ENCODE measurements around the gene CFAP74.
"Not testable (repeated sequence)": the region's sequence is repeated elsewhere in the genome, so short reads cannot be mapped to it uniquely, and the experiment has no call there.

The CFAP74 gene

GRCh38 chr1:1988061-1988945 lies 15.3 kb downstream of the CFAP74 start:
- no peak for DNase-seq (ENCODE audit: low read depth in 2 of 2)

DNA sequence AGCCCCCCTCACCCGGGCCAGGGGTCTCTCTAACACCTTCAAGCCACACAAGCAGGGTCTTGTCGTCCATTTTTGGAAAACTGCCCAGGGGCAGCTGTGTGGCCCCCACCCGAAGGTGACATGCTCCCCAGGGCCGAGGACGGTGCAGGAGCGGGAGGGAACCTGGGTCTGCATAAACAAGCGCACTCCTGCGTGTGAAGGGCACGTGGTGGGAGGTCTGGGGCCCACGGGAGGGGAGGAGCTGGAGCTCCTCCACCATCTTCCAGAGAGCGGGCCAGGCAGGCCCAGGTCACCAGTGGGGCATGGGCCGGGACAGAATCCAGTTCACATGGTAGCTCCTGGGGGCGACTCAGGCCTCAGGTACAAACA lies 16.5 kb downstream of the CFAP74 start:
- no peak for DNase-seq (ENCODE audit: low read depth in 2 of 2)

- no peak for DNase-seq (ENCODE audit: low read depth in 2 of 2)
Observed at GRCh38 chr1:1986451-1987141, 17.0 kb downstream of the CFAP74 start.

- DNase-seq (ENCODE audit: low read depth in 2 of 2) = no peak
Observed at GRCh38 chr1:1985375-1986050, 18.1 kb downstream of the CFAP74 start.

DNA sequence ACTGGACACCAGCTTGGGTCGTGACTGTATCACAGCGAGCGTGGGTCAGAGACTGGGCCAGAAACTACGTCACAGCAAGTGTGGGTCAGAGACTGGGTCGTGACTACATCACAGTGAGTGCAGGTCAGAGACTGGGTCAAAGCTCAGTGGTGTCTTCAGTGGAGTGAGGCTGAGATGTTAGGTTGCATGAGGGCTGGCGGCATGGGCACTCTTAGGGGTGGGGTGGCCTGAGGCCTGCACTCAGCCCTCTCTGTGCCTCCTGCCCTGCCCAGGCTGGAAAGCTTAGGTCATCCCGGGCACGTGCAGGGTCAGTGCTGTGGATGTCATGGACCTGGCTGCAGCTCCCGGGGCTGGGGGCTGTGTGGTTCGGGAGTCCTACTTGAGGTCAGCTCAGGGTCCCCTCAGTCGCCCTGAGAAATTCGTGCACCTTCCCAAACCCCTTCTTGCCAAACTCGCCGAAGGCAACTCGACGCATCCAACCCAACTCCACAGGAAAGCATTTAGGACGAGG lies 19.0 kb downstream of the CFAP74 start:
- DNase-seq (ENCODE audit: low read depth in 2 of 2) = no peak

DNA sequence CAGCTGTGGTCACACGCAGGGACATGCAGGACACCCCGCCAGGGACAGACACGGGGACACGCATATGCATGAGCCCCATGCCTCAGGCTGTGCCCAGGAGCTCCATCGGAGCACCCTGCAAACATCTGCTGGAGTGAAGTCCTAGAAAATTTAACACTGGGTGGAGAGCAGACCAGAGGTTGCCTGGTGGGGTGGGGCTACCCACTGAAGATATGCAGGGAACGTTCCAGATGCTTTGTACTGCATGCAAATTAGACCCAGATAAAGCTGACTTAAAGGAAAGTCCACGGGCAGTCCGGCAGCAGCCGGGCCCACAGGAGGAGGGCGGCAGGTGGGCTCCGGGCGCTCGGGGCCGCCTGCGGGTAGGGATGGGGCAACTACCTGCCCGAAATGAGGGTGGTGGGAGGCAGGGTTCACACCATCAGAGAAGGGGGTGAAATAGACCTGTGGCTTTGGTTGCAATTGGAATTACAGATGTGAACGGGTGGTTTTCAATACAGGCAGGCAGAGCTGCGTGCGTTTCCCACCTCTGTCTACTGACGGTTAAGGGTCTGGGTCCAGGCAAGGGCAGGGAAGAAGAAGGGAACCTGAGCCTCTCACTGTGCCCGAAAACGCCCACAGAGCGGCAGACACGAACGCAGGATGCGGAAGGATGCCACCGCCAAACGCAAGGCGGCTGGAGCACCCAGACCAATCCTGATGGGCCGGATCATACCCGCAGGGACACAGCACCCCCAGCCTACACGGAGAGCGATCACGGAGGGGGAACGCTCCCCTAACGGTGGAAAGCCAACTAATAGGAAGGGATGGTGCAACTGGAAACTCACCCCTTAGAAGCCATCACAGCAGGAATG lies 21.0 kb downstream of the CFAP74 start:
- DNase-seq (ENCODE audit: low read depth in 2 of 2) = no peak

DNA sequence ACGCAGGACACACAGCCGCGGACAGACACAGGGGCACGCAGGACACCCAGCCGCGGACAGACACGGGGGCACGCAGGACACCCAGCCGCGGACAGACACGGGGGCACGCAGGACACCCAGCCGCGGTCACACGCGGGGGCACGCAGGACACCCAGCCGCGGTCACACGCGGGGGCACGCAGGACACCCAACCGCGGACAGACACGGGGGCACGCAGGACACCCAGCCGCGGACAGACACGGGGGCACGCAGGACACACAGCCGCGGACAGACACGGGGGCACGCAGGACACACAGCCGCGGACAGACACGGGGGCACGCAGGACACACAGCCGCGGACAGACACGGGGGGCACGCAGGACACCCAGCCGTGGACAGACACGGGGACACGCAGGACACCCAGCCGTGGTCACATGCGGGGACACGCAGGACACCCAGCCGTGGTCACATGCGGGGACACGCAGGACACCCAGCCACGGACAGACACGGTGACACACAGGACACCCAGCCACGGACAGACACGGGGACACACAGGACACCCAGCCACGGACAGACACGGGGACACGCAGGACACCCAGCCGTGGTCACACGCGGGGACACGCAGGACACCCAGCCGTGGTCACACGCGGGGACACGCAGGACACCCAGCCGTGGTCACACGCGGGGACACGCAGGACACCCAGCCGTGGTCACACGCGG lies 21.8 kb downstream of the CFAP74 start:
- not testable (repeated sequence) for DNase-seq (ENCODE audit: low read depth in 2 of 2)

DNA sequence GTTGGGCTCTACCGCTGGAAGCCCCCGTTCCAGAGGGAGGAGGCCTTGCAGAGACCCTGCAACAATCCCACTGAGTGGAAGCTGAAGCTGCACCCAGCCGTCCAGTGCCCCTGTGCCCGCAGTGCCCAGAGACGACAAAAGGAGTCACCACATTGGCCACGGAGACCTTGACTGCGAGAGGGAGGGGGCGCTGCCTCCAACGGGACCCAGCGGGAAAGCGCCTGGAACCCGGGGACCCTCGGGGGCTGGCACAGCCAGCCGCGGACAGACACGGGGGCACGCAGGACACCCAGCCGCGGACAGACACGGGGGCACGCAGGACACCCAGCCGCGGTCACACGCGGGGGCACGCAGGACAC lies 22.5 kb downstream of the CFAP74 start:
- DNase-seq (ENCODE audit: low read depth in 2 of 2) = no peak

- DNase-seq (ENCODE audit: low read depth in 2 of 2) = no peak
Observed at GRCh38 chr1:1980467-1981141, 23.0 kb downstream of the CFAP74 start.

DNA sequence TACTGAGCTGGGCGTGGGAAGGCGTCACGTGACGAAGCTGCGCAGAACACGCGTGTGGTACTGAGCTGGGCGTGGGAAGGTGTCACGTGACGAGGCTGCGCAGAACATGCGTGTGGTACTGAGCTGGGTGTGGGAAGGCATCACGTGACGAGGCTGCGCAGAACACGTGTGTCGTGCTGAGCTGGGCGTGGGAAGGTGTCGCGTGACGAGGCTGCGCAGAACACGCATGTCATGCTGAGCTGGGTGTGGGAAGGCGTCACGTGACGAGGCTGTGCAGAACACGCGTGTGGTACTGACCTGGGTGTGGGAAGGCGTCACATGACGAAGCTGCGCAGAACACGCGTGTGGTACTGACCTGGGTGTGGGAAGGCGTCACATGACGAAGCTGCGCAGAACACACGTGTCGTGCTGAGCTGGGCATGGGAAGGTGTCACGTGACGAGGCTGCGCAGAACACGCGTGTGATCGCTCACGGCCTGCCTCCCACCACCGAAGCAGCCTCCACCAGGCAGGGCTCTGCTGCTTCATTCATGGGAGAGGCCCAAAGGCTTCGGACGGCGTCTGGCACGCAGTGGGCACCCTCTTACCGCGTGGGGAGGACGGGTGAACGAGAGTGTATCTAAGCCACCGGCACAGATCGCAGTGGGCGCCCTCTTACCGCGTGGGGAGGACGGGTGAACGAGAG lies 24.0 kb downstream of the CFAP74 start:
- DNase-seq (ENCODE audit: low read depth in 2 of 2) = no peak

DNA sequence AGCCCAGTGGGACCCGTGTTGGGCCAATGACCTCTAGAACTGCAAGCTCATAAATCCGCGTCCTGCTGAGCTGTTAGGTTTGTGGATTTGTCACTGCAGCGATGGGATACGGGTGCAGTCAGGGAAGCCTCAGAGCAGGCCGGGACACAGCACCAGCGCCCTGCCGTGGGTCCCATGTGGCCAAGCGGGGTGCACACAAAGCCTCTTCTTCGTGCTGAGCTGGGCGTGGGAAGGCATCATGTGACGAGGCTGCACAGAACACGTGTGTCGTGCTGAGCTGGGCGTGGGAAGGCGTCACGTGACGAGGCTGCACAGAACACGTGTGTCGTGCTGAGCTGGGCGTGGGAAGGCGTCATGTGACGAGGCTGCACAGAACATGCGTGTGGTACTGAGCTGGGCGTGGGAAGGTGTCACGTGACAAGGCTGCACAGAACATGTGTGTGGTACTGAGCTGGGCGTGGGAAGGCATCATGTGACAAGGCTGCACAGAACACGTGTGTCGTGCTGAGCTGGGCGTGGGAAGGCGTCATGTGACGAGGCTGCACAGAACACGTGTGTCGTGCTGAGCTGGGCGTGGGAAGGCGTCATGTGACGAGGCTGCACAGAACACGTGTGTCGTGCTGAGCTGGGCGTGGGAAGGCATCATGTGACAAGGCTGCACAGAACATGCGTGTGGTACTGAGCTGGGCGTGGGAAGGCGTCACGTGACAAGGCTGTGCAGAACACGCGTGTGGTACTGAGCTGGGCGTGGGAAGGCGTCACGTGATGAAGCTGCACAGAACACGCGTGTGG lies 24.7 kb downstream of the CFAP74 start:
- not testable (repeated sequence) for DNase-seq (ENCODE audit: low read depth in 2 of 2)

GRCh38 chr1:1978108-1978507 lies 25.5 kb downstream of the CFAP74 start:
- no peak for DNase-seq (ENCODE audit: low read depth in 2 of 2)

DNA sequence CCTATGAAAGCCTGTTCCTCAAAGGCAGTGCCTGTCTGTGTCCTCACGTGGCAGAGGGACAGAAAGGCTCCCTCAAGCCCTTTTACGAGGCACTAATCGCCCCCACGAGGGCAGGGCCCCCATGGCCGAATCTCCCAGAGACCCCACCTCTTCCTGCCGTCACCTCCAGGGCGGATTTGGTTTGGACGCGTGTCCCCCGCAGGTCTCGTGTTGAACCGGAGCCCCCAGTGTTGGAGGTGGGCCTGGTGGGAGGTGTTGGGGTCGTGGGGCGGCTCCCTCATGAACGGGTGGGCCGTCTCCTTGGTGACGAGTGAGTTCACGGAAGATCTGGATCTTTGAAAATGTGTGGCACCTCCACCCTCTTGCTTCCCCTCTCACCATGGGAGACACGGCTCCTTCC lies 27.6 kb downstream of the CFAP74 start:
- DNase-seq (ENCODE audit: low read depth in 2 of 2) = no peak

GRCh38 chr1:1975535-1975934 lies 28.1 kb downstream of the CFAP74 start:
- DNase-seq (ENCODE audit: low read depth in 2 of 2) = no peak

DNA sequence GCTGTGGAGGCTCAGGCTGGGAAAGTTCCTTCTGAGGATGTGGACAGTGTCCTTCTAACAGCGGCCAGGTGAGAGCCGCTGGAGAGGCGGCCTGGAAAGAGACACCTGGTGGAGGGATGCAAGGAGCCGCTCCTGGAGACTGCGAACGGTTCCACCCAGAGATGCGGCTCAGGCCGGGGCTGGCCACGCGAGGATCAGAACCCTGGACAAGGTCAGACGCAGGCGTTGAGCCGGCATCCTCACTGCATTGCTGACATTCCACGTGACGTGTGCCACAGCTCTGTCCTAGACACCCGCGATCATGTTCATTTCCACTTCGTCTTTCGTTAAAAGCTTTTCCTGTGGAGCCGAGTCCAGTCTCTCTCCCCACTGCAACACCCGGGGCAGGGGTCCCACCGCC lies 28.8 kb downstream of the CFAP74 start:
- DNase-seq (ENCODE audit: low read depth in 2 of 2) = no peak

DNA sequence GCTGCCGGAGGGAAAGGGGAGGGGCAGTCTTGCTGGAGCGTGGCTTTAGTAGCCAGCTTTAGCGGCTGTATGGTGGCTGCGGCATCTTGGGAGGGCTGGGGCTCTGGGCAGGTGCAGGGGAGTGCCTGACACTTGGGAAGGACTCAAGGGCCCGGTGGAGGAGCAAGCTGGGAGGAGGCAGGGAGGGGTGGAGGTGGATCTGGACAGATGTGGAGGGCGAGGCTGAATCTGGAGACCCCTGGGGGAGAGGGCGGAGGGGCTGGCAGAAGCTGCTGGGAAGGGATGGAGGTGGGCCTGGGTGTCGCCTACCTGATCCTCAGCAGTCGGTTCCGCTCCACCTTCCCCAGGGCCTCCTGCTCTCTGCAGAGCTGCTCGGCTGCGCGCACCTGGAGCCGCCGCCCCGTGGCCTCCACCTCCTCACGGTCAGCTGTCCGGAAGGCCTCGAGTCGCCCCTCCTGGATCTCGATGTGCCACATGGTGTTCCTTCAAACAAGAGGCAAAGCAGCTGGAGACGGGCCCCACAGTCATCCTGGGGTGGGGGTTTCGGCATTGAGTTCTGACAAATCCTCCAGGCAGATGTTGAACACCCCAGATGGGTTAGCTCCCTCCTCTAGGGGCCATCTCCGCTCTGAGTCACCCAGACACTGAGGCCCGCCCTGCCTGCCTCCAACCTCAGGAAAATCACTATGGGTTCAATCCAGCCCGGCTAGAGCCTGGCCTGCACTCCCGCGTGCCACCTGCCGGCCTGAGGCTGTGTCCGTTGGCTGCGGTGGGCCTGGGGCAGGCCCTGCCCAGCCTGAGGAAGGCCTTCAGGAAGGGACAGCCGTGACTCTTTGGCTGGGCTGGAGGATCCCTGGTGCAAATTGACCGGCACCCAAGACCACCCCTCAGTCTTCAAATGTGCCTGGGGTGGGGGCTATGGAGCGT lies 29.6 kb downstream of the CFAP74 start:
- no peak for DNase-seq (ENCODE audit: low read depth in 2 of 2)

DNA sequence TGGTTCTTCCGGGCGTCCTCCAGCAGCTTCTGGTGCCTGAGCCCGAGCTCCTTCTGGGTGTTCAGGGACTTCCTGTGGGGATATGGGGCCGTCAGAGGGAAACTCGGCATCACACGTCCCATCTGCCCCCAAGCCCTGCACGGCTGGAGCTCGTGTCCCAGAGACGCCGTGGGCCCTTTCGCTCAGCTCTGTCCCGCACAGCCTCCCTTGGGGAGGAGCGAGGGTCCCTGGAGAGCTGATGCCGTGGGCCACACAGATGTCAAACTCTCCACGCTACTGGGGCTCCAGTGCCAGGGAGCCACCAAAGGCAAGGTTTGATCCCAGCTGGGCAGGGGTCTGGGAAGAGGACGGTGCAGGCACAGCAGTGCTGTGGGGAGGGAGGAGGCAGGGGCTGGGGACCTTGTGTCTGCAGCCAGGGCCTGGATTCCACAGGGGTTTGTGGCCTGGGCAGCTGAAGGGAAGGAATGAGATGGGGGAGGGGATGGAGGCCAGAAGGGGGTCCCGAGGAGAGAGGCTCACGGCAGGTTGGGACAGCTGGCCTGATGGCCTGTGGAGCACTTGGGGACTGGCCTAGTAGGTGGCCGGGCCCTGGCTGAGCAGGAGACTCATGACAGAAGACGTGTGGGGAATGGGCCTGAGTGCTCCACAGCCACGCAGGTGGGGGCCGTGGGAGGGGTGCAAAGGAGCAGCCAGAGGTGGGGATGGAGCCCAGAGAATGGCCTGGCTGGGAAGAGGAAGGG lies 30.4 kb downstream of the CFAP74 start:
- DNase-seq (ENCODE audit: low read depth in 2 of 2) = no peak
